Putamen (tissue), 1 donor: ENCODE results near the gene FAM53B.

Experiments used
- DNase-seq: peaks from one replicate; pipeline ENCODE4 v3.0.0-alpha.2; 2016; ENCODE audit warnings: low spot score

The FAM53B gene

DNA sequence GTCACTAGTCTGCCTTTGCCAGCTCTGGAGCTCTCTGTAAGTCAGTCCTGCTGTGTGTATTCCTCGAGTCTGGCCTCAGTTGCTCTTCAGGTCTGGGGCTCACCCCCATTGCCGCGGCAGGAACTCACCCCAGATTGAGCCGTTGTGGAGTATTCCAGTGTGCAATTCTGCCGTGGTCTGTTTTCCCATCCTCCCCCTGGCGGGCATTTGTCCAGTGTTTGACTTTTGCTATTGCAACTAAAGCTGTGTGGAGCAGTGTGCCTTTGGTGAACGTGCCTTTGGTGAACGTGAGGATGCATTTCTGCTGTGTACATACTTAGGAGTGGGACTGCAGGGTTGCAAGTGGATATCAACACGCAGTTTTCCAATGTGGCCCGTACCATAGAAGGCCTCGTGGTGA lies 134.5 kb downstream of the FAM53B start:
- no peak for DNase-seq

DNA sequence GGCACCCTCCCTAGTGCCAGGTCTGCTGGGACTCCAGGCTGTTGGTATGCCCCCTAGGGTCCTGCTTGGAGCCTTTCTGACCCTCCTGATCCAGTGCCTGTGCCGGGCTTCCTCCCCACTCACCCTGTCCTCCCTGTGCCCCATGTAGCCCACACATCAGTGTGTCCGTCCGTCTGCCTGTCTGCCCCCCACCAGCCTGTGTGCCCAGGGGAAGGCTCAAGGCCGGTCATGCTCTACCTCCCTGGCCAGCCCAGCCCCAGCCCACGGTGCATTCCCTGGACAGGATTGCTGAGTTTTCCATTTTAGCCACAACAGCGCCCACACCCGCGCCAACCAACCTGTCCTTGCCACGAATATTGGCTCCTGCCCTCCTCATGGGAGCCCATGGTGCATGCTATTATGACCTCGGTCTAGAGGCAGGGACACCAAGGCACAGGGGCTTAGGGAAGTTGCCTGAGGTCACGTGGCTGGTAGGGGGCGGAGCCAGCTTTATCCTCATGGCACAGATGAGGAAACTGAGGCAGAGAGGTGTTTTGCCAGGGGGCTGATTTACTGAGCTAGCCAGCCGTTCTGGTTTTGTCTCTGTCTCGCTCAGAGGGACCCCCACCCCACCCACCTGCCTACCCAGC lies 136.0 kb downstream of the FAM53B start:
- no peak for DNase-seq

DNA sequence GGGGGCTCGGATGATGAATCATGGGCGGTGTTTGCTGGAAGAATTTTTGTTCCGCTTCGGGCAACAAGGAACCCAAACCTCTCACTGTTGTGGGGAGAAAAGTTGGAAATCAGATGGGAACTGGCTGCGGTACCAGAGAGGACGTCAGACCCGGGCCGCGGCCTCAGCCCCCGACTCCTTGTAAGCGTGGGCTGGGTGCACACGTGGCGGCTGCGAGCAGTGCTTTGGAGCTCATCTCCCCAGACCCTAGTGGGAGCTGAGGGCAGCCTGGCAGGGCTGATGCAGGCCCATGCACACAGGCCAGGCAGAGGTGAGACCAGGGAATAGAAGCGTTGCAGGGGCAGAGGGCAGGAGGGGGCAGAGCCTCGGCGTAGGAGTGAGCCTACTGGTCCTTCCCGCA lies 136.5 kb downstream of the FAM53B start:
- DNase-seq: no peak

DNA sequence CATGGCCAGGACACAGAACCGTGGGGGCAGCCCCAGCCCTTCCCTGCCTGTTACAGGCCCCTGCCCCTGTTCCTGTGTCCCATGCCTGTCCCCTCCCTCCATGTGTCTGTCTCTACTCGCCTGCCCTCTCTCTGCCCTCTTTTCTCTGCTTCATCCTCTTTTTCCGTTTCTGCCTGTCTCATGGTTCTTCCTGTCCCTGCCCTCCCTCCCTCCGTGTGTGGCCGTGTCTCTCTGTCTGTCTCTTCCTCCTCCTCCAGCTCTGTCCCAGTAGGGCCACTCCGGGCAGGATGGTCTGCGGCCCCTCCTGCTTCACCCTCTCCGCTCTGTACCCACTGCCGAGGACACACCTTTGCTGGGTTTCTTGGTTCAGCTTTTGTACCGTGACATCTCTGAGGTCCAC lies 137.4 kb downstream of the FAM53B start:
- DNase-seq: no peak

DNA sequence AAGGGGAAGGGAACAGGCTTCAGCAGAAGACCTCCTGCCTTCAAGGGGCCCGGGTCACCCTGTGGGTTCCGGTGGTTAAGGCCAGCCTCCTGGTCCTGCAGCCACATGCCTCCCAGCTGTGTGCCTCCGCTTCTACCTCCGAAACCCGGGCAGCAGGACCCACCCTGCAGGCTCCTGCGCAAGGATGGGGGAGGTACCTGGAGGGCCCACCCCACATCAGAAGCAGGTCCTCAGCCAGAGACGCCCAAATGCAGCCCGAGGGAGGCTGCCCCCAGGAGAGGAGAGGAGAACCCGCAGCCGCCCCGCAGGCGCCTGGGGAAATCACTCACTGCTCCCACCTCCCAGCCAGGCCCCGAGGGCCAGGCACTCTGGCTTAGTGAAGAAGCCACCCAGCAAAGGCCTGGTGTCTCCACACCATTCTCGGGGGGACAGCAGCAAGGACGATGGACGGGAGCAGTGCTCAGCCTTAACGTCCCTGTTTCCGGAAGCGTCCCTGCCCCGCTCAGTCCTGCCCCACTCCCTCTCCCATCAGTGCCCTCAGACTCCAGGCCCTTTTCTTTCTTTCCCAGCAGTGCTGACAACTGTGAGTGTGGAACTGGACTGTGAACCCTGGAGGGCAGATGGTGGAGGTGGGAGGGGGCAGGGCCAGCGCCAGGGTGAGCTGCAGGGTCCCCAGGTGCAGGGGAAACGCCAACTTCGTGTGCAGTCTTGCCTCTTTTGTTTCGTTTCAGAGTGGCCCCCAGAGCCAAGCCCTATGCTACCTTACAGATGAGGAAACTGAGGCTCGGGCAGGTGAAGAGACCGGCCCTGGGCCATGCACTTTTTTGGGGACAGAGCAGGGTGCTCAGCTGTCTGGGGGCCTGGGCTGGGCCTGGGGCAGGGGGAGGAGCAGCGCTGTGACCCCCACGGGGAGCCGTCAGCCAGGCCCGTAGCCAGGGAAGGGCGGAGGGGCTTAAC lies 138.0 kb downstream of the FAM53B start:
- DNase-seq: no peak

DNA sequence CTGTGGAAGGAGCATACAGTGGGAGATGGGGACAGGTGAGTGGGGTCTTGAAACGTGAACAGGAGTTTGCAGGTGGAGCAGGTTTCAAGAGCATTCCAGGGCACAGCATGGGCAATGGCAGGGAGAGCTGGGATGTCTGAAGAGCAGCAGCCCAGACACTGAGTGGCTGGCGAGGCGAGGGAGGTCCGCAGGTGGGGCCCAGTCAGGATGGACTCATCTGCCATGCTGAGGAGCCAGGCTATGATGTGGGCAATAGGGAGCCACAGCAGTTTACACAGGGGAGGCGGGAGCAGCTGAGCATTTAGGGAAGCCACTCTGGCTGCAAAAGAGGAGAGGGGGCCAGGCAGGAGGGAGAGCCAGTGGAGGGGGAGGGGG lies 138.7 kb downstream of the FAM53B start:
- no peak for DNase-seq

DNA sequence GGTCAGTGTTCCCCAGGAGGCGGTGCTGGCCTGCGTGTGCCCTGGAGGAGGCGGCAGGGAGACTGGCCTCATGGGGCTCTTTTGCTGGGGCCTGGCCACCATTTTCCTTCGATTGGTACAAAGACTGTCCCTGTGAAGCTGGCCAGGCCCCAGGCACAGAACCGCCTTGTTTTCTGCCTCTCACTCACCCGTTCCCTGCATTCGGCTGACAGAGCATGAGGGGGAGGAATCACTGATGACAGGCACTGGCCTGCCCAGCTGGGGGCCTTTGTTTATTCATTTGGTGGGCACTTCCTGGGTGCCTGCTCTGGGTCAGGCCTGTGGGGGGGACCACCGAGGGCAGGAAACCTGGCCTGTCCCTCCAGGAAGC lies 139.2 kb downstream of the FAM53B start:
- peak; percentile 92 for DNase-seq

DNA sequence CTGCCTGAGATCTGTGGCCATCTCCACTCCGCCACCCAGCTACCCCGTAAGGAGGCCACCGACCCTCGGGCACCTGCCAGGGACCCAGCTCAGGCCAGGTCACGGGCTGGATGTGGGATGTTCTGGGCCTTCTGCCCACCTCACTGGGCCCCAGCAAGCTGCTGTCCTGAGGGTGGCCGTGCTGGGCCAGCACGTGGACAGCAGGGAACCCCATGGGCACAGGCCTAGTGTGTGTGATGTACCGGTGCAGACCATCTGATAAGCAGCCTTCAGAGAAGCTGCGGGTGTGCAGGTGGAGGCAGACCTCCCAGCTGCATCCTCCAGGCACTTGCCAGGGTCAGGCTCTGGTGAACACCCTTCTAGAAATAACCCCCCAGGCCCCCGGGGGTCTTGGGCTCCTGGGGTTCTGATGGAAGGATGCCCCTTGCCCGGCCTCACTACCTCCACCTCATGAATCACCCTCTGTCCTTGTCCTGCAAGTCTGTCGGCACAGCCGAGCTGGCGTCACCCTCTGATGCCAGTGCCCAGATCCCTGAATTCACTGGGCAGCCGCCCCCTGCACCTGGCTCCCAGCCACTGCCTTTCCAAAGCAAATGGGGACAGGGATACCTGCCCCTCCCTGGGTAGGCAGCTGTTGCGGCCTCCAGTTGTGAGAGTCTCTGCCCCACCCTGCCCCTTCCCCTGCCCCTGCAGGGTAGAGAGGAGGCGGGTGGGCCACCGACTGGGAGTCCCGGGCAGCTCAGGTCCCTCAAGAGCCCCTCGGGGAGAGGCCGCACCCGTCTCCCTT lies 139.8 kb downstream of the FAM53B start:
- no peak for DNase-seq

DNA sequence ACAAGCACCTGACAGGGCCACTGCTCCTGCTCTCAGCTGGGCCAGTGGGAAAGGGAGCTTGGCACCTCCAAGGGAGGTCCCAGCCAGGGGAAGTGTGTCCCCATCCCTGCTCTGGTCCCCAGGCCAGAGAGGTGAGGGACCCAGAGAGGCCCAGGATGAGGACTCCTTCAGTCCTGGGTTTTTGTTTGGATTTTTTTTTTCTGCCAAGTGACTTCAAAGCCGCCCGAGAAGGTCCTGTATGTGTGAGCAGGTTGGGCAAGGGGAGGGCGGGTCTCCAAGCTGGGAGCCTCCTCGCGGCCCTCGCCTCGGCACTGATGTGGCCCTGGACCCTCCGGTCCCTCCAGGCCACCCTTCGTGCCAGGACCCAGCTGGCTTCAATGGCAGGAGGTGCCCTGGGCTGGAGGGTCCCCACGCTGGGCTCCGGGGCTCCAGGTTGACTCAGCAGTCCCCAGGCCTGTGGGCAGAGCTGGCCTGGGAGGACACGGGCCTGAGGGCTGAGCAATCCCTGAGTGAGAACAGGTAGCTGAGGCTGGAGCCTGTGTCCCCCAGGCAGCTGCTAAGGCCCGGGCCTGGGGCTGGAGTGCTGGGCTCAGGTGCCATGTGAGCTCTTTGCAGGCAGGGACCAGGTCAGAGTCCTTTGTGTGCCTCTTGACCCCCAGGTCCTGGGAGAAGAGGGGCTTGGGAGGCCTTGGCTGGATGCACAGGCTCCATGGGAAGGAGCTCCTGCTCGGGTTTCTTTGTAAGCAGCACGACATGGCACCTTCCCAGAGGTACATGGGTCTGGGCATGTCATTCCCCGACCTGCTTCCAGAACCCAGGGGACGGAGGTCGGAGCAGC lies 140.6 kb downstream of the FAM53B start:
- no peak for DNase-seq

DNA sequence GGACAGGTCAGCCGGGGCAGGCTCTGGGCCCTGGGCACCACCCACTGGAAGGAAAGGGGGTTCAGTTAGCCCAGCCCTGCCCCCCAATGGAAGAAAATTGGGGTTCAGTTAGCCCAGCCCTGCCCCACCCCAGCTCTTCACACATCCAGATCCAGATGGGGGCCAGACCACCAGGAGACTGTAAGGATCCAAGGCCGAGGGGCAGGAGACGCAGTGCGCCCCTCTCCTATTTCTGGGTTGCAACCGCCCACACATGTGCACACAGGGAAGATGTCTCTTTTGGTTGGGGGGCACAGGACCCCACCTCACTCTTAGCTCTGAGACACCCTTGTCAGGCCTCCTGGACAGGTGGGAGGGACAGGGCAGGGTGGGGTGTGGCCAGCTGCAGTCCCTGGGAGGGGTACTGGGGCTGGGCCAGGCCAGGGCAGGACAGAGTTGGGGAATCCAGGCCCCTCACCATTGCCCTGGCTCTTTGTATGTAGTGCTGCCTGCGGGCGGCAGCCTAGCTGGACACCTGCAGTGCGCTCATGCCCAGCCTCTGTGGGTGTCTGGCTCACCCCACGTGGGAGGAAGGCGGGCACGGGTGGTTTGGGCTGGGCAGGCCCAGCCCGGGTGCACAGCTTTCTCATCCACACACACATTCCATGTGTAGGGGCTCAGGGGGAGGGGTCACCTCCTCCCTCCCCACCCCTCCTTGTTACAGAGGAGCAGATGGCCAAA lies 141.4 kb downstream of the FAM53B start:
- no peak for DNase-seq

DNA sequence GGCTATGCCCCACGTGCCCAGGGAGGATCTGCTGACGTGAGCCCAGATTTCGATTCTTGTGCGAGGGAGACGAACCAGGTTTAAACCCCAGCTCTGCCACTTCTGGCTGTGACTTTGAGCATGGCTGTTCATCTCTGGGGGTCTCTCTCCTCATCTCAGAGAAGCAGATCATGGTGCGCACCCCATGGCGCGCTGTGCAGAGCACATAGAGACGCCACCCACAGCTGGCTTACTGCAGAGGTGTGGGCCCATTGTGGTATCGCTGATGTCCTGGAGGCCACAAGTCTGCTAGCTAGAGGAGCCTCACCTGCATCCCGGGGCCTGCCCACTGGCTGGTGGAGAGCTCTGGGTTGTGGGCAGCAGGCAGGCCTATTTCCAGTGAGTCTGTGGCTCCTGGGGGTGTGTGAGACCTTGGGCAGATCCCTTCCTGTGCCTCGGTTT lies 142.0 kb downstream of the FAM53B start:
- DNase-seq: no peak

DNA sequence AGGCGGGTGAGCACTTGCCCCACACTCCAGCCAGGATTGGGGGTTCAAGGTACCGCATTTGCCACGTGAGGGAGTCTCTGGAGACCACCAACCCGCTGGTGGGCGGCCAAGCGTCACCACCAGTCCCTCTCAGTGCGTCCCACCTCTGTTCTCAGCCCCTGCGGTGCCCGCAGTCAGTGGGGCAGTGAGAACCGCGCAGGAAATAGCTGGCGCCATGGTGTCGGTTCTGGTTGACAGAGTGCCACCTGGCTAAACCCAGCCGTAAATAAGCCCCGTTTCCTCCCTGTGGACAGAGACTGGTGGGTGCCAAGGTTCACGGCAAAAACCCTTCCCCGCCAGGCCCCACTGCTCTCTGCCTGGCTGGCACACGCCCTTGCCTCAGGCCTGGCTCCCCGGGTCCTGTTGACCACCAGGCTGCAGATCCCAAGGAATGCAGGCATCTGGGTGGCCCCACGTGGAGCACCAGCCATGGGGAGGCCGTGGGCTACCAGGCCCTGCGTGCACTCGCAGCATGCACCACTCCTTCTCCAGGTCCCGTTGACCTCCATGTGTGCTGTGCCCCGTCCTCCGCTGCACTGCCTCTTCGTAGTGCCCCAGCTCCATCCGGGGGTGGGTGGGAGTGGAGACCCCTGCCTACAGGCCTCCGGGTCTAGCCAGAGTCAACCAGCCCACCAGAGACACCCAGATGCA lies 142.6 kb downstream of the FAM53B start:
- no peak for DNase-seq

DNA sequence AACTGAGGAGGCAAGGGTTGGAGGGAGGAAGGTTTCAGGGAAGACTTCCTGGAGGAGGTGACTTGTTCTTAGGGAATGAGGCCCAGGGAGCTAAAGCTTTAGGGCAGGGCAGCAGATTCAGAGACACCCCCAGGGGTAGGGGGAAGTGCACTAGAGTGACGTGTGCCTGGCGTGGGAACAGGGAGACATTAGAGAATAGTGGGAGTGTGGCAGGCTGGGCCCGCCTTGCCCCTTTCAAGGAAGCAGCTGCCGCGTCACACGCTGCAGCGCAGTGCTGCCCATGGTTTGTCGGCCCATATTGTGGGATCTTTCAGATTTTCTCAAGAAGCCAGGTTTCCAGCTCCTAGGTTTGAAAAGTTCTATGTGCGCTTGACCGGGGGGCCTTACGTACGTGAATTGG lies 143.2 kb downstream of the FAM53B start:
- no peak for DNase-seq

DNA sequence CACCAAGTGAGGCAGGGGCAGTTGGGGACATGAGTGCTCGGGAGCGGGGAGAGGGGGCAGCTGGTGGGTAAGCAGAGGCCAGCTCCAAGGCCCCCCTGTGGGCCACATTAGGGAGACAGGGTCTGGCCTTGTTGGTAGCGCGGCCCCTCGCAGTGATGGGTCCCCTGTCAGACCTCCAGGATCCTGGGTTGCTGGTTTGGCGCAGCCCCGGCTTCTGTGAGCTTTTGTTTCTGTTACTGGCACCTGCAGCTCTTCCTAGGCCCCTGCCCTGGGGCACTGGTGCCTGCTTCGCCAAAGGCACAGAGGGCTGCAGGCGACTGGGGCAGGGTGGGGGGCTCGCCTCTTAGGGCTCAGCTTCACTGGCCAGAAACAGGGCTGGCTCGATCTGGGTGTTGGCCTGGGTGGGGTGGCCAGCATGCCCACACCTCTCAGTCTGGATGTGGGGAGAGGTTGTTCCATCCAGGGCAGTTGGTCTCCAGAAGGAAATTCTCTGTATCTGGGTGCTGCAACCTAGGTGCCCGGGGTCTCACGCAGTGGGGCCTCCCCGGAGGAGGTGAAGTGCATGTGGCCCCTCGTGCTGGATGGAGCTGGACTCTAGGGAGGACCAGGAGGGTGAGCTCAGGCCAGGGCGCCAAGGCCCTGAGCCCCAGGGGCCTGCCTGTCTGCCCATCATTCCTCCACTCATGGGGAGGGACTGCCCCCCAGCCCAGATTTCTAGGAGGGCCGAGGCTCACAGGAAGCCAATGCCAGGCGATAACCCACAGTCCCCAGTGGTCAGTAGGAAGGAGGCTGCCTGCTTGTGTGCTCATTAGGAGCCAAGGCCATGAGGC lies 143.9 kb downstream of the FAM53B start:
- DNase-seq: no peak

DNA sequence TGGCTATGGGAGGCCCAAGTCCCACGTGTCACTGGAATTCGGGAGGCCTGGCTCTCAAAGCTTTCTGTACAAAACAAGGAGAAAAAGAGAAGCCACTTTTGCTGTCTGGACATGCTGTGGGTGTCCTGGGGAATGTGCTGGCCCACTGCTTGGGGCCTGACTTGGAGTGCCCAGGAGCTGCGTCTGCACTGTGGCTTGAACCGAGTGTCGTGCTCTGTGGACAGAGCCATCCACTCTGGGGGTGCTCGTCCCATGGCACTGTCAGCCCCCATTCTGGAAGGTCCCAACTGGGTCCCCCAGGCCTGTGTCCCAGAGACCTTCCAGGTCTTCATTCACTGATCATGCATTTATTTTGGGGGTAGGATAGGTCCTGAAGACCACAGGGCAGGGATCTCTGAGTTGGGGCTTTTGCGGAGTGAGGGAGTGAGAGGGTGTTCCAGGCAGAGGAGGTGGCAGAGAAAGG lies 144.6 kb downstream of the FAM53B start:
- no peak for DNase-seq

DNA sequence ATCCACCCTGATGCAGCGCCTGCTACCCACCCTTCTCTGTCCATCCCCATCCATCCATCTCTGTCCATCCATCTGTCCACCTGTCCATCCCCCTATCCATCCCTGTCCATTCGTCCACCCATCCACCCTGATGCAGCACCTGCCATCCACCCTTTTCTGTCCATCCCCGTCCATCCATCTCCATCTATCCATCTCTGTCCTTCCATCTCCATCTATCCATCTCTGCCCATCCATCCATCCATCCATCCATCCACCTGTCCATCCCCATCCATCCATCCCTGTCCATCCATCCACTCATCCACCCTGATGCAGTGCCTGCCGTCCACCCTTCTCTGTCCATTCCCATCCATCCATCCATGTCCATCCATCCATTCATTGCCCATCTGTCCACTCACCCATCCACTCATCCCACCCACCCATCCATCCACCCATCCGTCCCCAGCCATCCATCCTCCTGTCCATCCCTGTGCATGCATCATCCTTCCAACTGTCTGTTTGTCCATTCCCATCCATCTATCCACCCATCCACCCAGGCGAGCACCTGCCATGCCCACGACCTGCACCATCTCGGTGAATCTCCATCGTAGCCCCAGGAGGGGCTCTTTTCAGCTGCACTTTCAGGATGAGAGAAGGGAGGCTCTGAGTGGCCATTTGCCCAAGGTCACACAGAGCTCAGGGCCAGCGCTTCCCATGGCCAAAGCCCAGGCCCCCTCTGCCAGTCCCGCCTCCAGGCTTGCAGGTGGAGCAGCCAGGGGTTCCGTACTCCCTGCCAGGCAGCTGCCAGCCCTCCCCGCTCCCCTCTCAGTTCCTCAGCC lies 145.2 kb downstream of the FAM53B start:
- DNase-seq: no peak

DNA sequence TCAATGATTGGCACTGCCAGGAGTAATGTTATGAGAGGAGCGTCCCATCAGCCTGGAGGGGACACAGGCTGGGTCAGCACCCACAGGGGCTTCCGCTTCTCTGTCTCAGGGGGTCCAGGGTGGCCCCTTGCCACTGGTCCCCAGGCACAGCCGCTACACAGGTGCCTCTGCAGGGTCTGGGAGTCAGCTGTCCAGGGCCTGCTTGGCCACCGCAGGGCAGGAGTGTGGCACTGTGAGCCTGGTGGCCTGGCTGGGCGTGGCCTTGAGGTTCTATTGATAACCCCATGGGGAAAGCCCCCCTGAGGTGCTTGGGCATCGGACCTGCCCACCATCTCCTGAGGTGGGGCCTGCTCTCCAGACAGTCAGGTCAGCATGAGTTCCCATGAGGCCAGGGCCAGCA lies 146.0 kb downstream of the FAM53B start:
- no peak for DNase-seq

DNA sequence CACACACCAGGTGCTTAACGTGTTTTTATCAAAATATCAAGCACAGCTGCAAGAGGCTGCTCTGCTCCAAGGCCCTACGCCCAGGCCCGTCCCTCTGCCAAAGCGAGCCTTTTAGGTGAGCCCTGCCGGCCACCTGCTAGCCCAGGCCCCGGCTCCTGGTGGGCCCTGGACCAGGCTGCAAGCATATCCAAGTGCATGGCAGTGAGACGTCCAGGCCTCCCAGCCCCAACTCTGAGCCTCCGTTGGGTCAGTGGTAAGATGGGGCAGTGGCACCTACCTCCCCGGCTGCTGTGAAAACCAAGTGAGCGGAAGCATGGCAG lies 146.4 kb downstream of the FAM53B start:
- no peak for DNase-seq
